Colonic mucosa (tissue), 4 donors: ENCODE data around the gene TMEM154. TPM values are rescaled to one million over a fixed set of nuclear protein-coding genes. Genes with fewer than 3 reads are reported as not detected.

Experiments
- DNase-seq: peaks from one replicate; pipeline ENCODE4 v3.0.0-alpha.2; 2020
- H3K27ac ChIP-seq: fragments of 200-600 bp; one replicate; pipeline ENCODE4 v1.8.0; 2021
- H3K27me3 ChIP-seq: fragments of 200-600 bp; one replicate; pipeline ENCODE4 v1.8.0; 2021
- H3K36me3 ChIP-seq: fragments of 200-600 bp; one replicate; pipeline ENCODE4 v1.8.0; 2021
- H3K4me1 ChIP-seq: fragments of 200-600 bp; one replicate; pipeline ENCODE4 v1.8.0; 2021; ENCODE audit warnings: mild to moderate bottlenecking
- H3K4me3 ChIP-seq: fragments of 200-600 bp; one replicate; pipeline ENCODE4 v1.8.0; 2021
- H3K9ac ChIP-seq, 2 donors: one replicate each; pipeline ENCODE4 v1.7.0; 2013; ENCODE audit warnings: control low read depth in 2 of 2, low read depth in 2 of 2, low read length in 2 of 2
- H3K9me3 ChIP-seq: fragments of 200-600 bp; one replicate; pipeline ENCODE4 v1.8.0; 2021
- CTCF ChIP-seq: fragments of 200-600 bp; IDR thresholded peaks from one replicate; pipeline ENCODE4 v1.8.0; 2022; ENCODE audit warnings: antibody characterized with exemption, mild to moderate bottlenecking
- intact Hi-C: fragments of 100-400 bp; cut with DNase I; formaldehyde crosslinking; loops from one replicate; pipeline ENCODE4 v1.14.1; 2022
- total RNA-seq, 2 donors: library from RNA; stranded (reverse); fragmentation: NEBNext Ultra II Directional in 1 of 2; extraction: Animal tissue kit (Norgen Biotek cat#: 25700) in 1 of 2; gene quantifications; one replicate each; pipeline ENCODE4 v1.2.1, GENCODE V29; 2021
- donor health status: healthy.
- donor health status: DM: no; HTN: no; CAD: no.
- donor health status: DM: no; HTN: no; CAD: no.

Gene TMEM154
- total RNA-seq, 2 donors from 2014 or later: 1.5 to 3.5 TPM

GRCh38 chr4:152633118-152633517 lies 46.7 kb downstream of the TMEM154 start:
- intact Hi-C loops: no loop called here
- H3K36me3 ChIP-seq: no peaks in the 10 kb centered on the region
- no peaks in the 10 kb centered on the region for H3K4me1 ChIP-seq
- no peaks in the 10 kb centered on the region for H3K27me3 ChIP-seq
- DNase-seq: no peak
- TF ChIP-seq CTCF: no peak
- no peak overlapping the region for H3K9ac ChIP-seq
- no peak overlapping the region for H3K4me3 ChIP-seq
- no peaks in the 10 kb centered on the region for H3K9me3 ChIP-seq
- no peak overlapping the region for H3K27ac ChIP-seq

GRCh38 chr4:152630324-152630723 lies 49.5 kb downstream of the TMEM154 start:
- Histone ChIP-seq H3K27me3 (no peaks in the 10 kb centered on the region), H3K36me3 (no peaks in the 10 kb centered on the region), H3K4me3 (no peak overlapping the region), H3K9me3 (no peaks in the 10 kb centered on the region), H3K4me1 (no peaks in the 10 kb centered on the region), H3K27ac (no peak overlapping the region), H3K9ac (no peak overlapping the region)
- no peak for TF ChIP-seq CTCF
- DNase-seq: no peak
- intact Hi-C loops: no loop called here

- no peak for DNase-seq
- Histone ChIP-seq H3K4me3 (no peak overlapping the region), H3K9ac (no peak overlapping the region), H3K4me1 (no peaks in the 10 kb centered on the region), H3K27ac (no peak overlapping the region), H3K36me3 (no peaks in the 10 kb centered on the region), H3K9me3 (no peaks in the 10 kb centered on the region), H3K27me3 (no peaks in the 10 kb centered on the region)
- intact Hi-C loops: no loop called here
- TF ChIP-seq CTCF: no peak
Observed at GRCh38 chr4:152629908-152630307, 49.9 kb downstream of the TMEM154 start.

- no peak for TF ChIP-seq CTCF
- Histone ChIP-seq H3K36me3 (no peaks in the 10 kb centered on the region), H3K4me1 (no peaks in the 10 kb centered on the region), H3K27me3 (no peaks in the 10 kb centered on the region), H3K9ac (no peak overlapping the region), H3K27ac (no peak overlapping the region), H3K4me3 (no peak overlapping the region), H3K9me3 (no peaks in the 10 kb centered on the region)
- no peak for DNase-seq
- intact Hi-C loops: no loop called here
Observed at GRCh38 chr4:152628128-152628527, 51.7 kb downstream of the TMEM154 start.

- Histone ChIP-seq H3K9ac (no peak overlapping the region), H3K4me3 (no peak overlapping the region), H3K36me3 (no peaks in the 10 kb centered on the region), H3K27ac (no peak overlapping the region), H3K4me1 (no peaks in the 10 kb centered on the region), H3K9me3 (no peaks in the 10 kb centered on the region), H3K27me3 (no peaks in the 10 kb centered on the region)
- DNase-seq: no peak
- no peak for TF ChIP-seq CTCF
- intact Hi-C loops: no loop called here
Observed at GRCh38 chr4:152626790-152627189, 53.0 kb downstream of the TMEM154 start.

- H3K4me1 ChIP-seq: no peaks in the 10 kb centered on the region
- intact Hi-C loops: no loop called here
Observed at GRCh38 chr4:152620915-152621314, 58.9 kb downstream of the TMEM154 start.

More at GRCh38 chr4:152620915-152621314, 58.9 kb downstream of the TMEM154 start:
- DNase-seq: no peak
- no peak overlapping the region for H3K9ac ChIP-seq
- TF ChIP-seq CTCF: no peak
- no peak overlapping the region for H3K27ac ChIP-seq
- H3K36me3 ChIP-seq: no peaks in the 10 kb centered on the region
- no peak overlapping the region for H3K4me3 ChIP-seq
- H3K9me3 ChIP-seq: no peaks in the 10 kb centered on the region
- no peaks in the 10 kb centered on the region for H3K27me3 ChIP-seq
